ENCODE data around the gene BMF. TPM values are rescaled to one million over a fixed set of nuclear protein-coding genes. Genes with fewer than 3 reads are reported as not detected.

Gene BMF
- total RNA-seq, 1 experiment from 2014 or later, result 13.2 TPM

GRCh38 chr15:40063563-40064011, 45.1 kb downstream of the BMF start:
- Mint-ChIP-seq H3K36me3 (ENCODE audit: insufficient read depth in 1 of 3, low read depth in 3 of 3) (no peaks in the 10 kb centered on the region), H3K27me3 (ENCODE audit: low read depth) (no peaks in the 10 kb centered on the region; the same call in 1 of the 2 replicates), H3K4me3 (no peak overlapping the region), H3K27ac (no peak overlapping the region), H3K9me3 (no peaks in the 10 kb centered on the region; a peak in 1 of 5 replicates), H3K4me1 (peaks cover 25 to 29% of the 10 kb centered on the region in 2 experiments)
- Histone ChIP-seq H3K4me1 (ENCODE audit: insufficient read depth, low read length) (peaks cover 9% of the 10 kb centered on the region; the same call in 1 of the 2 replicates), H3K27ac (ENCODE audit: insufficient read length, low read depth, low read length) (no peak overlapping the region), H3K9ac (ENCODE audit: extremely low read depth, insufficient read length, low read length) (no peak overlapping the region), H2AFZ (ENCODE audit: low read length) (no peak overlapping the region), H2BK20ac (ENCODE audit: low read depth, low read length, poor library complexity, severe bottlenecking) (no peak overlapping the region), H3K79me2 (ENCODE audit: insufficient read depth, low read length) (no peaks in the 10 kb centered on the region), H4K8ac (replicated peaks; ENCODE audit: insufficient read length, low read depth, low read length) (no peak overlapping the region), H3K79me1 (ENCODE audit: insufficient read depth, low read depth, low read length, poor library complexity, severe bottlenecking) (no peaks in the 10 kb centered on the region), H3K23me2 (ENCODE audit: insufficient read length, low read depth, low read length, poor library complexity, severe bottlenecking) (no peaks in the 10 kb centered on the region), H3K9me3 (ENCODE audit: control insufficient read depth, low read depth, low read length) (no peaks in the 10 kb centered on the region), H4K5ac (ENCODE audit: insufficient read length, low read depth, low read length) (no peak overlapping the region), H3K56ac (ENCODE audit: insufficient read length, low read depth, low read length) (no peak overlapping the region), H3K4me2 (ENCODE audit: insufficient read depth, insufficient read length, low read length) (no peak overlapping the region), H3K18ac (ENCODE audit: insufficient read length, low read depth, low read length) (no peak overlapping the region), H3K27me3 (ENCODE audit: insufficient read depth, low read length) (no peaks in the 10 kb centered on the region), H4K91ac (ENCODE audit: insufficient read length, low read depth, low read length) (no peak overlapping the region), H3K23ac (ENCODE audit: insufficient read length, low read depth, low read length) (no peak overlapping the region), H2BK120ac (ENCODE audit: low read depth, low read length, poor library complexity, severe bottlenecking) (no peak overlapping the region), H2BK15ac (ENCODE audit: low read depth, low read length) (no peak overlapping the region), H3K14ac (ENCODE audit: insufficient read depth, low read length) (no peak overlapping the region), H2AK5ac (ENCODE audit: insufficient read length, low read length) (no peak overlapping the region), H2BK5ac (ENCODE audit: insufficient read length, low read length) (no peak overlapping the region), H2BK12ac (ENCODE audit: insufficient read length, low read depth, low read length) (no peak overlapping the region), H4K20me1 (ENCODE audit: control insufficient read depth, insufficient read depth, insufficient read length) (no peaks in the 10 kb centered on the region), H3K4ac (ENCODE audit: low read depth, low read length) (no peak overlapping the region), H3T11ph (ENCODE audit: low read length) (no peak overlapping the region)
- no CpG with 5 or more reads among the region's 2 CpGs for WGBS (ENCODE audit: extremely low coverage, insufficient read length, low lambda C conversion rate)
- DNase-seq, result no peak
- no peak for TF ChIP-seq CTCF (conservative IDR thresholded peaks at IDR 0.05)

Data from H9 (cell line).